Karpas-422 (cell line): ENCODE measurements around the gene CFAP73. TPM values are rescaled to one million over a fixed set of nuclear protein-coding genes. Genes with fewer than 3 reads are reported as not detected.
A peak's percentile ranks its signal among the peaks of the same experiment; 100 is the strongest.

Experiments
- DNase-seq: peaks from one replicate; pipeline ENCODE4 v3.0.0-alpha.2; 2015
- H2AFZ ChIP-seq: fragments of 200-600 bp; sonication (generic); 2 replicates; pipeline ENCODE4 v1.6.1; 2014; ENCODE audit warnings: antibody characterized with exemption, low read length, mixed read lengths
- H3K27ac ChIP-seq: fragments of 200-600 bp; sonication (generic); 2 replicates; pipeline ENCODE4 v1.5.1; 2014; ENCODE audit warnings: mild to moderate bottlenecking, low read length, moderate library complexity
- H3K27me3 ChIP-seq: fragments of 200-600 bp; sonication (generic); 2 replicates; pipeline ENCODE4 v1.6.1; 2014; ENCODE audit warnings: low read length, mixed read lengths
- H3K36me3 ChIP-seq: fragments of 200-600 bp; sonication (generic); 2 replicates; pipeline ENCODE4 v1.6.1; 2014; ENCODE audit warnings: low read length, mixed read lengths; ENCODE audit not compliant: insufficient read depth
- H3K4me1 ChIP-seq: fragments of 200-600 bp; sonication (generic); 2 replicates; pipeline ENCODE4 v1.6.1; 2014; ENCODE audit warnings: mild to moderate bottlenecking, low read length, mixed read lengths
- H3K4me2 ChIP-seq: fragments of 200-600 bp; sonication (generic); 2 replicates; pipeline ENCODE4 v1.6.1; 2014; ENCODE audit warnings: low read length, low read depth, mild to moderate bottlenecking; ENCODE audit not compliant: poor library complexity, severe bottlenecking
- H3K4me3 ChIP-seq: fragments of 200-600 bp; sonication (generic); 2 replicates; pipeline ENCODE4 v1.5.1; 2014; ENCODE audit warnings: mild to moderate bottlenecking, antibody characterized with exemption, low read length, mixed read lengths
- H3K79me2 ChIP-seq: fragments of 200-600 bp; sonication (generic); 2 replicates; pipeline ENCODE4 v1.6.1; 2014; ENCODE audit warnings: mild to moderate bottlenecking, low read length, mixed read lengths
- H3K9ac ChIP-seq: fragments of 200-600 bp; sonication (generic); 2 replicates; pipeline ENCODE4 v1.6.0; 2014; ENCODE audit warnings: low read length
- H3K9me2 ChIP-seq: fragments of 200-600 bp; sonication (generic), shearing (Covaris generic); replicated peaks from 2 replicates; pipeline ENCODE4 v1.6.0; 2014; ENCODE audit warnings: mild to moderate bottlenecking, low read length, moderate library complexity; ENCODE audit not compliant: insufficient read depth
- H3K9me3 ChIP-seq: fragments of 300-700, 200-600 bp; sonication (generic); 2 replicates; pipeline ENCODE4 v1.6.1; 2014; ENCODE audit warnings: low read length, mixed read lengths
- H4K20me1 ChIP-seq: fragments of 200-600 bp; sonication (generic); 2 replicates; pipeline ENCODE4 v1.6.1; 2014; ENCODE audit warnings: mild to moderate bottlenecking, antibody characterized with exemption, low read length, low read depth; ENCODE audit not compliant: insufficient read depth
- total RNA-seq: library from RNA; depleted of rRNA; stranded (reverse); fragments of >200 nt; shearing (Covaris generic); gene quantifications from 2 replicates; pipeline ENCODE4 v1.2.3, GENCODE V29; 2014; ENCODE audit warnings: low replicate concordance

Gene CFAP73
- total RNA-seq, 1 experiment from 2014 or later = not detected

GRCh38 chr12:113169697-113170096, 20.2 kb downstream of the CFAP73 start:
- Histone ChIP-seq H3K4me3 (no peak overlapping the region), H3K27me3 (no peaks in the 10 kb centered on the region), H3K4me2 (no peak overlapping the region), H3K9ac (no peak overlapping the region), H3K9me3 (no peaks in the 10 kb centered on the region), H3K79me2 (peaks cover 17% of the 10 kb centered on the region), H2AFZ (no peak overlapping the region), H3K36me3 (peaks cover 39% of the 10 kb centered on the region), H3K4me1 (peaks cover 5% of the 10 kb centered on the region), H4K20me1 (peaks cover 6% of the 10 kb centered on the region; the same call in 1 of the 2 replicates), H3K9me2 (no peaks in the 10 kb centered on the region), H3K27ac (no peak overlapping the region)
- DNase-seq = no peak

- peaks cover 9% of the 10 kb centered on the region; the same call in 1 of the 2 replicates for H4K20me1 ChIP-seq
- H3K36me3 ChIP-seq = peaks cover 41% of the 10 kb centered on the region
- DNase-seq = no peak
- no peak overlapping the region for H3K9ac ChIP-seq
- H3K79me2 ChIP-seq = peaks cover 17% of the 10 kb centered on the region
- H2AFZ ChIP-seq = no peak overlapping the region
- H3K9me2 ChIP-seq = no peaks in the 10 kb centered on the region
- H3K27me3 ChIP-seq = no peaks in the 10 kb centered on the region
- no peaks in the 10 kb centered on the region for H3K9me3 ChIP-seq
- H3K4me1 ChIP-seq = peaks cover 5% of the 10 kb centered on the region
- H3K4me2 ChIP-seq = no peak overlapping the region
- H3K27ac ChIP-seq = no peak overlapping the region
- no peak overlapping the region for H3K4me3 ChIP-seq
Measured at GRCh38 chr12:113170457-113170856, 20.9 kb downstream of the CFAP73 start.

GRCh38 chr12:113170926-113171325, 21.4 kb downstream of the CFAP73 start:
- H3K9me2 ChIP-seq = no peaks in the 10 kb centered on the region
- H3K79me2 ChIP-seq = peaks cover 17% of the 10 kb centered on the region
- H3K27ac ChIP-seq = no peak overlapping the region
- peaks cover 41% of the 10 kb centered on the region for H3K36me3 ChIP-seq
- H3K4me1 ChIP-seq = peaks cover 5% of the 10 kb centered on the region
- no peak overlapping the region for H3K4me3 ChIP-seq
- peaks cover 9% of the 10 kb centered on the region; the same call in 1 of the 2 replicates for H4K20me1 ChIP-seq
- H3K9me3 ChIP-seq = no peaks in the 10 kb centered on the region
- H3K4me2 ChIP-seq = no peak overlapping the region
- no peaks in the 10 kb centered on the region for H3K27me3 ChIP-seq
- H2AFZ ChIP-seq = no peak overlapping the region
- DNase-seq = no peak
- no peak overlapping the region for H3K9ac ChIP-seq

- Histone ChIP-seq H3K9ac (no peak overlapping the region), H3K79me2 (peaks cover 17% of the 10 kb centered on the region), H3K4me2 (no peak overlapping the region), H3K27ac (no peak overlapping the region), H3K4me3 (no peak overlapping the region), H3K9me3 (no peaks in the 10 kb centered on the region), H3K9me2 (no peaks in the 10 kb centered on the region), H2AFZ (no peak overlapping the region), H3K4me1 (peaks cover 5% of the 10 kb centered on the region), H3K36me3 (peaks cover 42% of the 10 kb centered on the region), H4K20me1 (peaks cover 9% of the 10 kb centered on the region; the same call in 1 of the 2 replicates), H3K27me3 (no peaks in the 10 kb centered on the region)
- DNase-seq = no peak
Measured at GRCh38 chr12:113171543-113171942, 22.0 kb downstream of the CFAP73 start.

- no peak for DNase-seq
- Histone ChIP-seq H2AFZ (no peak overlapping the region), H3K27ac (no peak overlapping the region), H3K9ac (no peak overlapping the region), H3K36me3 (peaks cover 48% of the 10 kb centered on the region), H3K27me3 (no peaks in the 10 kb centered on the region), H3K9me3 (no peaks in the 10 kb centered on the region), H3K4me3 (no peak overlapping the region), H3K4me2 (no peak overlapping the region), H4K20me1 (peaks cover 9% of the 10 kb centered on the region; the same call in 1 of the 2 replicates), H3K79me2 (peaks cover 17% of the 10 kb centered on the region), H3K9me2 (no peaks in the 10 kb centered on the region), H3K4me1 (peaks cover 5% of the 10 kb centered on the region)
Measured at GRCh38 chr12:113172185-113172584, 22.7 kb downstream of the CFAP73 start.

- peaks cover 17% of the 10 kb centered on the region for H3K79me2 ChIP-seq
- peaks cover 9% of the 10 kb centered on the region; the same call in 1 of the 2 replicates for H4K20me1 ChIP-seq
- H3K4me1 ChIP-seq = peaks cover 5% of the 10 kb centered on the region
- H3K9ac ChIP-seq = no peak overlapping the region
- no peak for DNase-seq
- H3K27ac ChIP-seq = peak overlapping the region; percentile 27; the same call in 1 of the 2 replicates
- no peak overlapping the region for H3K4me3 ChIP-seq
- H2AFZ ChIP-seq = no peak overlapping the region
- no peaks in the 10 kb centered on the region for H3K9me3 ChIP-seq
- H3K36me3 ChIP-seq = peaks cover 58% of the 10 kb centered on the region
- no peak overlapping the region for H3K4me2 ChIP-seq
- H3K9me2 ChIP-seq = no peaks in the 10 kb centered on the region
- H3K27me3 ChIP-seq = no peaks in the 10 kb centered on the region
Measured at GRCh38 chr12:113173081-113173698, 23.7 kb downstream of the CFAP73 start.

- peaks cover 17% of the 10 kb centered on the region for H3K79me2 ChIP-seq
- no peak overlapping the region for H3K4me2 ChIP-seq
- peaks cover 6% of the 10 kb centered on the region; the same call in 1 of the 2 replicates for H4K20me1 ChIP-seq
- no peak overlapping the region for H3K9ac ChIP-seq
- H3K27ac ChIP-seq = no peak overlapping the region
- H3K36me3 ChIP-seq = peaks cover 73% of the 10 kb centered on the region
- H3K4me1 ChIP-seq = peaks cover 5% of the 10 kb centered on the region
- DNase-seq = peak; percentile 94
- no peak overlapping the region for H3K4me3 ChIP-seq
- H2AFZ ChIP-seq = no peak overlapping the region
- no peaks in the 10 kb centered on the region for H3K9me3 ChIP-seq
- H3K9me2 ChIP-seq = no peaks in the 10 kb centered on the region
- H3K27me3 ChIP-seq = no peaks in the 10 kb centered on the region
Measured at GRCh38 chr12:113174461-113175384, 25.2 kb downstream of the CFAP73 start.

GRCh38 chr12:113179023-113179422, 29.5 kb downstream of the CFAP73 start:
- Histone ChIP-seq H3K27ac (no peak overlapping the region), H3K27me3 (no peaks in the 10 kb centered on the region), H4K20me1 (peaks cover 11% of the 10 kb centered on the region; the same call in 1 of the 2 replicates), H2AFZ (no peak overlapping the region), H3K79me2 (peaks cover 40% of the 10 kb centered on the region), H3K4me2 (no peak overlapping the region), H3K4me3 (no peak overlapping the region), H3K4me1 (peaks cover 10% of the 10 kb centered on the region), H3K9ac (no peak overlapping the region), H3K36me3 (peaks cover 58% of the 10 kb centered on the region), H3K9me3 (no peaks in the 10 kb centered on the region), H3K9me2 (no peaks in the 10 kb centered on the region)
- DNase-seq = no peak
